GM19452 (cell line): Measurements from ENCODE around the gene CFAP97D2.
"Not testable (repeated sequence)": the region's sequence is repeated elsewhere in the genome, so short reads cannot be mapped to it uniquely, and the experiment has no call there.

ENCODE experiments used
- ATAC-seq: cut with Tn5 transposase; IDR thresholded peaks from one replicate; pipeline ENCODE4 v1.9.1; 2021; ENCODE audit not compliant: unreplicated experiment

Gene CFAP97D2

GRCh38 chr13:114234266-114234644 lies 55.2 kb downstream of the CFAP97D2 start:
- no peak for ATAC-seq

- ATAC-seq, result peak; percentile 88
Observed at GRCh38 chr13:114234645-114235421, 55.8 kb downstream of the CFAP97D2 start, which contains the start of gene CDC16. TSS of gene CDC16 (plus strand) at chr13:114234897. CDS start at chr13:114235085, 188 bp downstream.

- ATAC-seq, result no peak
Observed at GRCh38 chr13:114235697-114236096, 56.6 kb downstream of the CFAP97D2 start.

- no peak for ATAC-seq
Observed at GRCh38 chr13:114236227-114236626, 57.2 kb downstream of the CFAP97D2 start.

GRCh38 chr13:114237415-114238112 lies 58.5 kb downstream of the CFAP97D2 start:
- ATAC-seq, result no peak

GRCh38 chr13:114241918-114242317 lies 62.9 kb downstream of the CFAP97D2 start:
- ATAC-seq, result no peak

- no peak for ATAC-seq
Observed at GRCh38 chr13:114243971-114244370, 64.9 kb downstream of the CFAP97D2 start.

- no peak for ATAC-seq
Observed at GRCh38 chr13:114244637-114245036, 65.6 kb downstream of the CFAP97D2 start.

- ATAC-seq, result no peak
Observed at GRCh38 chr13:114248011-114248410, 69.0 kb downstream of the CFAP97D2 start.

GRCh38 chr13:114249077-114249476 lies 70.0 kb downstream of the CFAP97D2 start:
- no peak for ATAC-seq

- not testable (repeated sequence) for ATAC-seq
Observed at GRCh38 chr13:114251639-114252440, 72.8 kb downstream of the CFAP97D2 start.

GRCh38 chr13:114256547-114256946 lies 77.5 kb downstream of the CFAP97D2 start:
- no peak for ATAC-seq

- ATAC-seq, result no peak
Observed at GRCh38 chr13:114257014-114257413, 78.0 kb downstream of the CFAP97D2 start.

- ATAC-seq, result no peak
Observed at GRCh38 chr13:114258589-114258988, 79.5 kb downstream of the CFAP97D2 start.

- ATAC-seq, result no peak
Observed at GRCh38 chr13:114259374-114259773, 80.3 kb downstream of the CFAP97D2 start.

GRCh38 chr13:114259974-114260373 lies 80.9 kb downstream of the CFAP97D2 start:
- ATAC-seq, result no peak

GRCh38 chr13:114260814-114261213 lies 81.8 kb downstream of the CFAP97D2 start:
- ATAC-seq, result no peak

GRCh38 chr13:114261328-114261965 lies 82.4 kb downstream of the CFAP97D2 start:
- ATAC-seq, result no peak

GRCh38 chr13:114263578-114263977 lies 84.5 kb downstream of the CFAP97D2 start:
- no peak for ATAC-seq

- not testable (repeated sequence) for ATAC-seq
Observed at GRCh38 chr13:114264313-114264712, 85.3 kb downstream of the CFAP97D2 start.
